Measurements from ENCODE around the gene LNX1.

LNX1 gene

DNA sequence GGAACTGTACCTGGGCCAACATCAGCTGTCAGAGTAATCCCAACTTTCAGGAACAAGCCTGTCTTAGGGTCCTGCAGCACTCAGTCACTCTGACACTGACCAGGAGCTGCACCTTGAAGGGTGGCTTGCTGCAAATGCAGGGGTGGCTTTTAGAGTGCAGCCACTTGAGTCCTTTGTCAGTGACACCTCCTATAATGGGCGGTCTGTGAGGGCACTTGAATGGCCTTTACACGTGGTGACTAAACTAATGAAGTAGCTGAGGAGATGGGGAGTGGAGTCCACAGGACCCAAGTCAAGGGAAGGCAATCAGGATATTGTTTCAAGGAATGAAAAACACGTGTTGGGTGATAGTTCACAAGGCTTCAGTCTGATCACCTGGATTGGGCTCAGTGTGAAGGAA is 11.1 kb upstream of the LNX1 start:
- no peak overlapping the region for H3K27ac ChIP-seq
- no peak for TF ChIP-seq ZFX (IDR thresholded peaks at IDR 0.05; ENCODE audit: borderline replicate concordance)
- TF ChIP-seq, protein P1, sequence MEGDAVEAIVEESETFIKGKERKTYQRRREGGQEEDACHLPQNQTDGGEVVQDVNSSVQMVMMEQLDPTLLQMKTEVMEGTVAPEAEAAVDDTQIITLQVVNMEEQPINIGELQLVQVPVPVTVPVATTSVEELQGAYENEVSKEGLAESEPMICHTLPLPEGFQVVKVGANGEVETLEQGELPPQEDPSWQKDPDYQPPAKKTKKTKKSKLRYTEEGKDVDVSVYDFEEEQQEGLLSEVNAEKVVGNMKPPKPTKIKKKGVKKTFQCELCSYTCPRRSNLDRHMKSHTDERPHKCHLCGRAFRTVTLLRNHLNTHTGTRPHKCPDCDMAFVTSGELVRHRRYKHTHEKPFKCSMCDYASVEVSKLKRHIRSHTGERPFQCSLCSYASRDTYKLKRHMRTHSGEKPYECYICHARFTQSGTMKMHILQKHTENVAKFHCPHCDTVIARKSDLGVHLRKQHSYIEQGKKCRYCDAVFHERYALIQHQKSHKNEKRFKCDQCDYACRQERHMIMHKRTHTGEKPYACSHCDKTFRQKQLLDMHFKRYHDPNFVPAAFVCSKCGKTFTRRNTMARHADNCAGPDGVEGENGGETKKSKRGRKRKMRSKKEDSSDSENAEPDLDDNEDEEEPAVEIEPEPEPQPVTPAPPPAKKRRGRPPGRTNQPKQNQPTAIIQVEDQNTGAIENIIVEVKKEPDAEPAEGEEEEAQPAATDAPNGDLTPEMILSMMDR (IDR thresholded peaks at IDR 0.05) = no peak

DNA sequence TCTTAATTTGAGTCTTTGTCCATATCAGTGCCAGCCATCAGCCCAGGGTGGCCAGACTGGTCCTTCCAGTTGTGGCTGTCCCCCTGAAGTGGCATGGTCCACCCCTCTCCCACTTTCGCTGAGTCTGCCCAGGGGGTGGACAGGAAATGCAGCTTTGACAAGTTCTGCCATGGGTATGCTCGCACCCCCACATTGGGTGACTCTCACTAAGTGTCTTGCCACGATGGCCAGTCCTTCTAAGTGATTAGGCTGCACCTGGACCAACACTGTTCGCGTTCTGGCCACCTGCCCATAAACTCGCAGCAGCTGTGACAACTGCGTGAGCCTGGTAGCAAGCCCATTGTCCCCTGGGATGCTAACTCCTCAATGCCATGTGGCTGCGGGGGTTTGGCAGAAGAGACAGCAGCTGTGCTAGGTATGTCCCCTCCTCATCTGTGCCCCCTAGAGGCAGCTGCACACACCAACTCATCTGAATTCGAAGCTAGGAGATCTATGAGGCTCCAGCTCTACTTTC is 10.0 kb upstream of the LNX1 start:
- no peak overlapping the region for H3K27ac ChIP-seq
- TF ChIP-seq ZFX (IDR thresholded peaks at IDR 0.05; ENCODE audit: borderline replicate concordance) = no peak
- TF ChIP-seq, protein P1 (IDR thresholded peaks at IDR 0.05) = peak; percentile 52

DNA sequence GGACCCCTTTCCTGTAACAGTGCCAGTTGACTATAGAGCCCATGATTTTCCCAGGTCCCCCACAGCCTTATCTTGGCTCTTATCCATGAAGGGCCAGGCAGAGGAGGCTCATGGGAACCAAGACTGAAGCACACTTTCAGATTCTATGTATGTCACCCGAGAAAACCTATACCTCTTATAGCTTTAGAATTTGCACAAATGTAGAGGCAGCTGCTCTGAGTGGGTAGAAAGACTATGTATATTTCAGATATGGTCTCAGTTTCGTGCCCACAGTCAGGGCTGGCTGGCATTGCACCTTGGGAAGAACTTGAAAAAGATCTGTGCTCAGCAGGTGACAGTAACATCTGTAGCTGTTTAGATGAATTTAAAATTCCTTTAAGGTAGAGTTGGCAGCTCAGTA is 8.3 kb upstream of the LNX1 start:
- TF ChIP-seq ZFX (IDR thresholded peaks at IDR 0.05; ENCODE audit: borderline replicate concordance) = no peak
- TF ChIP-seq, protein P1 (IDR thresholded peaks at IDR 0.05) = no peak
- H3K27ac ChIP-seq = no peak overlapping the region

DNA sequence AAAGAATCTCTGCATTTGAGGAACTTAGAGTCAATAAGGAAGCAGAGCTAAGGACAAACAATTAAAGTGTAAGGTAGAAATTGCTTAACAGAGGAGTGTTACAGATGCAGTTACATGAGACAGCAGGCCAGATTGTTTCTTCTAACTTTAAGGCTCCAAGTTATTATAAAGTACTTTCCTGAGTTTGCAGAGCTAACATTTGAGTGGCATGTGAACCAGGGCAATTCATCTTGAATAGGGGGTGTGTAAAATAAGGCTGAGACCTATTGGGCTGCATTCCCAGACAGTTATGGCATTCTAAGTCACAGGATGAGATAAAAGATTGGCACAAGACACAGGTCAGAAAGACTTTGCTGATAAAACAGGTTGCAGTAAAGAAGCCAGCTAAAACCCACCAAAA is 7.6 kb upstream of the LNX1 start:
- H3K27ac ChIP-seq = no peak overlapping the region
- TF ChIP-seq, protein P1 (IDR thresholded peaks at IDR 0.05) = no peak
- no peak for TF ChIP-seq ZFX (IDR thresholded peaks at IDR 0.05; ENCODE audit: borderline replicate concordance)

DNA sequence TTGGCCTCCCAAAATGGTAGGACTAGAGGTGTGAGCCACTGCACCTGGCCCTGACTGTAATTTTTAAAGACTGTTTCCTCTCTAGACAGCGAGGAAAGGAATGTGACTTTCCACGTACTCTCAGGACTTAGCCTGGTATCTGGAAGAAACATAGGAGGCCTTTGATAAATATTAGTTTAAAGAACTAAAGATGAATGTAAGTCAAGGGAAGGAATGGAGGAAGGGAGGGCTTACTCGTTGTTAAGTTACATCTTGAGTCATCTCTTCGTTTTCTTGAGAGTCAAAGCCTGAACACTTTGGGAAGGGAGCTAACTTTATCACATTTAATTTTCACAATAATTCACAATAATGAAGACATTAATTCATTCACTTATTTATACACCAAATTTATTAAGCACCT is 7.2 kb upstream of the LNX1 start:
- no peak overlapping the region for H3K27ac ChIP-seq
- TF ChIP-seq, protein P1 (IDR thresholded peaks at IDR 0.05) = no peak
- TF ChIP-seq ZFX (IDR thresholded peaks at IDR 0.05; ENCODE audit: borderline replicate concordance) = no peak

DNA sequence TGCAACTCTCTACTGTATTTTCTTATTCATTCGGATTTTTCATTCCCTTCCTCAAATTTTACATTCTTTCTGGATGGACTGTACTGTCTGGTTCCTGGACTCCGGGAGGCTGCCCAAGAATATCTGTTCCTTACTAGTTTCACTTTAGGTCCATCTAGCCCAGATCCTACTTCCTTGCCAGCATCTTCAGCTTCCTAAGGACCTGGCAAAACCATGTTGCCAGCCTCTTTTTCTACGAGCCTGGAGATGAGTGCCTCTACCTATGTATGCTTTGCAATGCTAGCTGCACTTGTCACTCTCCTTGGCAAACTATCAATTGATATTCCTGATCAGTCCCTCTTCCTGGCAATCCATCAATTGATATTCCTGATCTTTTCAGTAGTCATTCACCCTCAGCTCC is 5.6 kb upstream of the LNX1 start:
- TF ChIP-seq ZFX (IDR thresholded peaks at IDR 0.05; ENCODE audit: borderline replicate concordance) = no peak
- TF ChIP-seq, protein P1 (IDR thresholded peaks at IDR 0.05) = no peak
- no peak overlapping the region for H3K27ac ChIP-seq

DNA sequence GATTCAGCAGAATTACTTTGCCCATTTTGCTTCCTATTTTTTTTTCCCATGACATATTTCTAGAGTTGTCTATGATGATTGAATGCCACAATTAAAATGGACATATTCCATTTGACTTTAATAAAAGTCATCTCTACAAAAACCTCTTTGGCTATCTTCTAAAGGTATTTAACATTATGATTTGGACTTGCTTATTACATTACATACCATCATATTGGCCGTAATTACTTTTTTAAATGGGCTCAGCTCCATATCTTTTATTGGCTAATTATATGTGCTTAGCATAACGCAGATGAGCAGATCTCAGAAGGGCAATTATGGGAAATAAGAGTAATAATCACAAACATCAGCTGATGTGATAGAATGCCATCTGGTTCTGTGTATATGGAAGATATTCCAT is 4.5 kb upstream of the LNX1 start:
- no peak overlapping the region for H3K27ac ChIP-seq
- TF ChIP-seq ZFX (IDR thresholded peaks at IDR 0.05; ENCODE audit: borderline replicate concordance) = no peak
- TF ChIP-seq, protein P1 (IDR thresholded peaks at IDR 0.05) = no peak
